Superior temporal gyrus (tissue), 1 donor: ENCODE results near the gene ISG15.
"Not testable (repeated sequence)": the region's sequence is repeated elsewhere in the genome, so short reads cannot be mapped to it uniquely, and the experiment has no call there.

Experiments
- DNase-seq: peaks from one replicate; pipeline ENCODE4 v3.0.0-alpha.2; 2016; ENCODE audit errors: extremely low spot score

Gene ISG15

GRCh38 chr1:994546-994945 lies 18.8 kb upstream of the ISG15 start:
- DNase-seq: not testable (repeated sequence)

GRCh38 chr1:995665-996633 lies 17.3 kb upstream of the ISG15 start:
- DNase-seq: no peak

GRCh38 chr1:996851-997712 lies 16.2 kb upstream of the ISG15 start:
- no peak for DNase-seq

GRCh38 chr1:997713-997992 lies 15.6 kb upstream of the ISG15 start:
- no peak for DNase-seq

- no peak for DNase-seq
Observed at GRCh38 chr1:997993-998744, 15.1 kb upstream of the ISG15 start.

GRCh38 chr1:998745-998994 lies 14.6 kb upstream of the ISG15 start:
- no peak for DNase-seq

GRCh38 chr1:998995-999724 lies 14.1 kb upstream of the ISG15 start:
- no peak for DNase-seq

- peak; percentile 38 for DNase-seq
Observed at GRCh38 chr1:999725-1000356, 13.5 kb upstream of the ISG15 start, which contains the start of gene HES4. Gene HES4 (minus strand): TSS chr1:1000097. CDS start chr1:999973, 124 bp downstream.

- DNase-seq: no peak
Observed at GRCh38 chr1:1000357-1001056, 12.8 kb upstream of the ISG15 start.

- no peak for DNase-seq
Observed at GRCh38 chr1:1001057-1001783, 12.1 kb upstream of the ISG15 start.

- DNase-seq: no peak
Observed at GRCh38 chr1:1003618-1004419, 9.5 kb upstream of the ISG15 start.

- no peak for DNase-seq
Observed at GRCh38 chr1:1004420-1004779, 8.9 kb upstream of the ISG15 start.

GRCh38 chr1:1004780-1005697 lies 8.3 kb upstream of the ISG15 start:
- no peak for DNase-seq

- no peak for DNase-seq
Observed at GRCh38 chr1:1005774-1006304, 7.5 kb upstream of the ISG15 start.

- no peak for DNase-seq
Observed at GRCh38 chr1:1006305-1007159, 6.8 kb upstream of the ISG15 start.

- DNase-seq: not testable (repeated sequence)
Observed at GRCh38 chr1:1010131-1010530, 3.2 kb upstream of the ISG15 start.
